Keratinocyte (primary cell): ENCODE data around the gene STON1.

Source experiments
- EZH2 ChIP-seq: IDR thresholded peaks from one replicate; pipeline ENCODE4 v1.6.1; 2012; ENCODE audit warnings: inconsistent platforms, mild to moderate bottlenecking, low read length, moderate library complexity
- TF ChIP-seq, protein P1 (sequence below), 3 experiments: IDR thresholded peaks in 1 of 3; conservative IDR thresholded peaks in 1 of 3; optimal IDR thresholded peaks in 1 of 3; 2 replicates in 2 of 3; 3 replicates in 1 of 3; pipeline versions ENCODE3 to v1.5.1; 2011; ENCODE audit warnings: low read length in 3 of 3, mild to moderate bottlenecking in 3 of 3, moderate library complexity in 2 of 3, control low read depth in 1 of 3, inconsistent platforms in 1 of 3; ENCODE audit not compliant: insufficient read depth in 2 of 3; ENCODE audit errors: extremely low read depth in 1 of 3

DNA sequence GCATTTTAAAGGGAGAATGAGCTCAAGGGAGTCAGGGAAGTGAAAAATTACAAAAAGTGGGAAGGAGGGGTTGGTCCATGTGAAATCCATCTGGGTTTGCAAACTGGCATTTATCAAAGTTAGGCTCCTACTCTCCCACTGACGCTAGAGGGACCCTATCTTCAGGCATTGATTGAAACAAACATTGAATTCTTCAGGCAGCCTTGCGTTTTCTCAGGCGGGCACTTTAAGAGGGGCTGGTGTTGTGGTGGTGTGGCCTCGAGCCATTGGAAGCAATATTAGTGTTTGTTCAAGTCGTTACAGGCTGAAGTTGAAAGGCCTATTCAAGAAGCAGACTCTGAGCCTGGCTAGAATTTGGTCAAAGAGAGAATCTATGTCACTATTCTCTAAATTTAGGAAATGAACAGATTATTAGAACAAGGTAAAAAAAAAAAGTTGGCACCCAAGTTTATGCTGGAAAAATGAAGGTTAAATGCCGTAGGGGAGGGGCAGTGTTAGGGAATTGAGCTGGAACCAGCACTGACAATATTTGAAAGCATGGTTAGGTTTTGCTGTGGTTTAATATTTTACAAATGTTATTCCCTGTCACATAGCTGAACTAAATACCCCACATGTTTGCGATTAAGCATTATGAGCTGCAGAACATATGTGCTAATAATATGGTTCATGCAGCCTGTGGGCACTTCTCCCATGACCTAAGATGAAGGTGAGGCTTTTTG lies 36.8 kb downstream of the STON1 start:
- no peak for TF ChIP-seq EZH2
- TF ChIP-seq, protein P1, sequence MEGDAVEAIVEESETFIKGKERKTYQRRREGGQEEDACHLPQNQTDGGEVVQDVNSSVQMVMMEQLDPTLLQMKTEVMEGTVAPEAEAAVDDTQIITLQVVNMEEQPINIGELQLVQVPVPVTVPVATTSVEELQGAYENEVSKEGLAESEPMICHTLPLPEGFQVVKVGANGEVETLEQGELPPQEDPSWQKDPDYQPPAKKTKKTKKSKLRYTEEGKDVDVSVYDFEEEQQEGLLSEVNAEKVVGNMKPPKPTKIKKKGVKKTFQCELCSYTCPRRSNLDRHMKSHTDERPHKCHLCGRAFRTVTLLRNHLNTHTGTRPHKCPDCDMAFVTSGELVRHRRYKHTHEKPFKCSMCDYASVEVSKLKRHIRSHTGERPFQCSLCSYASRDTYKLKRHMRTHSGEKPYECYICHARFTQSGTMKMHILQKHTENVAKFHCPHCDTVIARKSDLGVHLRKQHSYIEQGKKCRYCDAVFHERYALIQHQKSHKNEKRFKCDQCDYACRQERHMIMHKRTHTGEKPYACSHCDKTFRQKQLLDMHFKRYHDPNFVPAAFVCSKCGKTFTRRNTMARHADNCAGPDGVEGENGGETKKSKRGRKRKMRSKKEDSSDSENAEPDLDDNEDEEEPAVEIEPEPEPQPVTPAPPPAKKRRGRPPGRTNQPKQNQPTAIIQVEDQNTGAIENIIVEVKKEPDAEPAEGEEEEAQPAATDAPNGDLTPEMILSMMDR (optimal IDR thresholded peaks at IDR 0.05 in 1 of 3, IDR thresholded peaks at IDR 0.05 in 1 of 3, conservative IDR thresholded peaks at IDR 0.05 in 1 of 3; ENCODE audit: extremely low read depth in 1 of 3, insufficient read depth in 2 of 3, low read length in 3 of 3) = peak; percentile 7 to 37 (median 17)
